CD4-positive, alpha-beta T cell (primary cell): Measurements from ENCODE around the gene SNTG2. TPM values are rescaled to one million over a fixed set of nuclear protein-coding genes. Genes with fewer than 3 reads are reported as not detected.

Experiments
- ATAC-seq: fragments of 200-7000 bp; cut with Tn5 transposase; one replicate; pipeline ENCODE4 v1.10.0; 2022; ENCODE audit warnings: mild to moderate bottlenecking; ENCODE audit not compliant: poor library complexity
- CTCF ChIA-PET: fragments of 350-600 bp; sonication (Branson Sonifier 250); formaldehyde crosslinking; loops from one replicate; lab custom pipeline; 2021; ENCODE audit warnings: antibody characterized with exemption, inconsistent platforms; lab: Charles Lee
- POLR2A ChIA-PET: fragments of 350-600 bp; sonication (Branson Sonifier 250); formaldehyde crosslinking; loops from one replicate; lab custom pipeline; 2021; ENCODE audit warnings: antibody characterized with exemption, inconsistent platforms; lab: Charles Lee
- DNase-seq, 14 experiments: peaks; one replicate each; pipeline ENCODE4 v3.0.0-alpha.2; 2013 to 2020; ENCODE audit warnings: mixed read lengths in 2 of 14
- H3K27ac ChIP-seq, 2 donors: one replicate each; pipeline versions ENCODE4 v1.5.1 to v1.7.0; 2013; ENCODE audit warnings: low read length in 2 of 2, low read depth in 1 of 2, mild to moderate bottlenecking in 1 of 2
- H3K27me3 ChIP-seq, 2 experiments: 1 replicate in 1 of 2; 2 replicates in 1 of 2; pipeline versions ENCODE4 v1.6.1 to v1.7.0; 2013; ENCODE audit warnings: low read length in 2 of 2, control low read depth in 1 of 2, mild to moderate bottlenecking in 1 of 2, moderate library complexity in 1 of 2; ENCODE audit not compliant: insufficient read depth in 2 of 2, control insufficient read depth in 1 of 2
- H3K36me3 ChIP-seq: one replicate; pipeline ENCODE4 v1.6.1; 2013; ENCODE audit warnings: low read length, control low read depth; ENCODE audit not compliant: insufficient read depth
- H3K4me1 ChIP-seq: one replicate; pipeline ENCODE4 v1.6.1; 2013; ENCODE audit warnings: low read length, control low read depth; ENCODE audit not compliant: insufficient read depth
- H3K4me3 ChIP-seq: one replicate; pipeline ENCODE4 v1.5.1; 2013; ENCODE audit warnings: mild to moderate bottlenecking, low read length, moderate library complexity
- H3K9me3 ChIP-seq, 2 experiments: 1 replicate in 1 of 2; 2 replicates in 1 of 2; pipeline versions ENCODE4 v1.6.1 to v1.7.0; 2013; ENCODE audit warnings: low read length in 2 of 2, mild to moderate bottlenecking in 2 of 2, control low read depth in 1 of 2, moderate library complexity in 1 of 2; ENCODE audit not compliant: control insufficient read depth in 1 of 2, insufficient read depth in 1 of 2
- H3K27ac Mint-ChIP-seq: one replicate; pipeline ENCODE4 v1.8.0; 2020; ENCODE audit warnings: mixed read lengths
- H3K27me3 Mint-ChIP-seq: one replicate; pipeline ENCODE4 v1.8.0; 2021; ENCODE audit warnings: mixed read lengths
- H3K36me3 Mint-ChIP-seq: one replicate; pipeline ENCODE4 v1.8.0; 2021; ENCODE audit warnings: low read depth, mixed read lengths
- H3K4me1 Mint-ChIP-seq: one replicate; pipeline ENCODE4 v1.8.0; 2021; ENCODE audit warnings: low read depth, mixed read lengths
- H3K4me3 Mint-ChIP-seq: one replicate; pipeline ENCODE4 v1.8.0; 2020; ENCODE audit warnings: mild to moderate bottlenecking, mixed read lengths
- H3K9me3 Mint-ChIP-seq: one replicate; pipeline ENCODE4 v1.8.0; 2020; ENCODE audit warnings: mixed read lengths
- intact Hi-C, 2 experiments: fragments of 100-400 bp; cut with DNase I in 1 of 2; cut with micrococcal nuclease in 1 of 2; formaldehyde crosslinking; loops; one replicate each; pipeline versions ENCODE4 v1.15.1 to v1.9.0; 2023 to 2025; cut with DNase I, micrococcal nuclease
- total RNA-seq, 174 experiments: library from RNA in 2 of 174; stranded (reverse) in 2 of 174; gene quantifications; one replicate each; pipeline ENCODE4 v1.2.3 and lab custom pipeline; 2021 to 2026
- TF ChIP-seq, protein P1 (sequence below): fragments of 200-600 bp; IDR thresholded peaks from one replicate; pipeline ENCODE4 v1.8.0; 2022; ENCODE audit warnings: antibody characterized with exemption, mild to moderate bottlenecking

Gene SNTG2
- total RNA-seq, 2 experiments from 2014 or later, result 1.1 to 1.5 TPM

DNA sequence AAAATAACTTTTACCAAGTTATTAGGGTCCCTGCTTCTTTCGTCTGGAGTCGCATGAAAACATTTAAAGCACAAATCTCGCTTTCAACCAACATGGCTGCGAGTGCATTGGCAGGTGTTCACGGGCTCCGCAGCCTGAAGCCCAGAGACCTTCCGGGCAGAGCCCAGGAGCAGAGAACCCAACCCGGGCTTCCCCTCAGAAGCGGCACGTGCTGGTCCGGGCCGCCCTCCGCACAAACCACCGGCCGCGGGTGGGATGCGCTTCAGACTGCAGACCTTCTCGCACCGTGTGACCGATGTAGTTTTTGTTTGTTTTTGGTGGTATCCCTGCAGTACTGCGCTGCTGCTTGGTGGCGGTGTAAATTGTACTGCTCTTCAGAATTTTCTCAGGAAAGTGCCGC lies 357.0 kb downstream of the SNTG2 start:
- ATAC-seq, result no peak
- Histone ChIP-seq H3K27ac (no peak overlapping the region), H3K4me3 (no peak overlapping the region), H3K4me1 (no peaks in the 10 kb centered on the region), H3K36me3 (no peaks in the 10 kb centered on the region), H3K9me3 (peaks cover 0 to 7% of the 10 kb centered on the region in 2 experiments), H3K27me3 (no peaks in the 10 kb centered on the region)
- no peak overlapping the region for H3K27ac Mint-ChIP-seq
- ChIA-PET POLR2A (no interaction called here), CTCF (no interaction called here)
- no peak for DNase-seq
- TF ChIP-seq, protein P1, sequence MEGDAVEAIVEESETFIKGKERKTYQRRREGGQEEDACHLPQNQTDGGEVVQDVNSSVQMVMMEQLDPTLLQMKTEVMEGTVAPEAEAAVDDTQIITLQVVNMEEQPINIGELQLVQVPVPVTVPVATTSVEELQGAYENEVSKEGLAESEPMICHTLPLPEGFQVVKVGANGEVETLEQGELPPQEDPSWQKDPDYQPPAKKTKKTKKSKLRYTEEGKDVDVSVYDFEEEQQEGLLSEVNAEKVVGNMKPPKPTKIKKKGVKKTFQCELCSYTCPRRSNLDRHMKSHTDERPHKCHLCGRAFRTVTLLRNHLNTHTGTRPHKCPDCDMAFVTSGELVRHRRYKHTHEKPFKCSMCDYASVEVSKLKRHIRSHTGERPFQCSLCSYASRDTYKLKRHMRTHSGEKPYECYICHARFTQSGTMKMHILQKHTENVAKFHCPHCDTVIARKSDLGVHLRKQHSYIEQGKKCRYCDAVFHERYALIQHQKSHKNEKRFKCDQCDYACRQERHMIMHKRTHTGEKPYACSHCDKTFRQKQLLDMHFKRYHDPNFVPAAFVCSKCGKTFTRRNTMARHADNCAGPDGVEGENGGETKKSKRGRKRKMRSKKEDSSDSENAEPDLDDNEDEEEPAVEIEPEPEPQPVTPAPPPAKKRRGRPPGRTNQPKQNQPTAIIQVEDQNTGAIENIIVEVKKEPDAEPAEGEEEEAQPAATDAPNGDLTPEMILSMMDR, result no peak
- H3K27me3 Mint-ChIP-seq, result no peaks in the 10 kb centered on the region
- H3K36me3 Mint-ChIP-seq, result no peaks in the 10 kb centered on the region
- peaks cover 2% of the 10 kb centered on the region for H3K9me3 Mint-ChIP-seq
- no peak overlapping the region for H3K4me3 Mint-ChIP-seq
- intact Hi-C loops, result no loop called here
- H3K4me1 Mint-ChIP-seq, result peaks cover 9% of the 10 kb centered on the region

DNA sequence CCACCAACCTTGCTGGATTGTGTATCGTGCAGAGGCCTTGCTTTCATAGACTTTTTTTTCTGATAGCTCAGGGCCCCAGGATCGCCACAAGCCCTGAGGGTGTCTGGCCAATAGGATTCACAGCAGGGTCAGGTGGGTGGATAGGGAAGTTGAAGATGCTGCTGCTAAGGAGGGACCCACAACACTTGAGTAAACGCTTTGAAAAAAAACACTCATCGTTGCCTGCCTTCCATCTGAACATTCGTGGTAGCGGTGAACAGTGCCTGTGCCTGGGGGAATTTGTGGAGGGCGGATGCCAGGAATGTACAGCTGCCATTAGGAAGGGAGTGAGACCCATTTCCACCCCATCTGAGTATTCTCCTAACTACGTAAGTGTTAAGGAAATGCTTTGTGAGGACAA lies 358.0 kb downstream of the SNTG2 start:
- Histone ChIP-seq H3K36me3 (no peaks in the 10 kb centered on the region), H3K4me3 (no peak overlapping the region), H3K27ac (no peak overlapping the region), H3K4me1 (no peaks in the 10 kb centered on the region), H3K9me3 (peaks cover 0 to 7% of the 10 kb centered on the region in 2 experiments), H3K27me3 (peaks cover 0 to 4% of the 10 kb centered on the region in 2 experiments)
- intact Hi-C loops, result no loop called here
- Mint-ChIP-seq H3K4me1 (peaks cover 5% of the 10 kb centered on the region), H3K27me3 (no peaks in the 10 kb centered on the region), H3K9me3 (peaks cover 2% of the 10 kb centered on the region), H3K4me3 (no peak overlapping the region), H3K36me3 (no peaks in the 10 kb centered on the region), H3K27ac (no peak overlapping the region)
- DNase-seq (no peak), ATAC-seq (no peak)
- ChIA-PET CTCF (no interaction called here), POLR2A (no interaction called here)
- TF ChIP-seq, protein P1, result no peak

DNA sequence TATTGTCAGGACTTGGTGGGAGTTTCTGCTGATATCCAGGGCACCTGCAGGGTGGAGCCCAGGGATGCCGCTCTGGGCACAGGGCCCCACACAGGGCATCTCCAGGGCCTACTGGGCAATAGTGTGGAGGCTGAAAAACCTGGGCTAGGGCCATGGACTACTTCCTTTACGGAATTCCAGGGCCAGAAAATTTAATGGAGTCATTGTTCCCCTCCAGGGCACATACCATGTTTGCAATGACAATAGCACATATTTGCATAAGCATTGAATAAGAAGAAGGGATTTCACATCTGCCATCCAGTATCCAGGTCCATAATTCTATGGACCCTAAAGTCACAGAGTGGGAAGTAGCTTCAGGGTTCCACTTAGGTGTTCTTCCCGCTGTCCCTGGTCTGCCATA lies 358.9 kb downstream of the SNTG2 start:
- ChIA-PET POLR2A (no interaction called here), CTCF (no interaction called here)
- Mint-ChIP-seq H3K36me3 (no peaks in the 10 kb centered on the region), H3K27me3 (no peaks in the 10 kb centered on the region), H3K4me3 (no peak overlapping the region), H3K9me3 (peaks cover 2% of the 10 kb centered on the region), H3K27ac (no peak overlapping the region), H3K4me1 (no peaks in the 10 kb centered on the region)
- TF ChIP-seq, protein P1, result no peak
- H3K36me3 ChIP-seq, result no peaks in the 10 kb centered on the region
- intact Hi-C loops, result no loop called here
- H3K9me3 ChIP-seq, result peaks cover 0 to 10% of the 10 kb centered on the region in 2 experiments
- peaks cover 0 to 6% of the 10 kb centered on the region in 2 experiments for H3K27me3 ChIP-seq
- H3K27ac ChIP-seq, result no peak overlapping the region
- no peaks in the 10 kb centered on the region for H3K4me1 ChIP-seq
- no peak overlapping the region for H3K4me3 ChIP-seq
- no peak for ATAC-seq
- DNase-seq, result no peak
